Upper lobe of right lung (tissue), 1 donor: ENCODE data around the gene GARRE1. TPM values are rescaled to one million over a fixed set of nuclear protein-coding genes. Genes with fewer than 3 reads are reported as not detected.
"Not testable (repeated sequence)": the region's sequence is repeated elsewhere in the genome, so short reads cannot be mapped to it uniquely, and the experiment has no call there.

Experiments used
- ATAC-seq: fragments of 200-7000 bp; cut with Tn5 transposase; one replicate; pipeline ENCODE4 v1.9.1; 2020; ENCODE audit warnings: mild to moderate bottlenecking, moderate library complexity
- DNase-seq: peaks from one replicate; pipeline ENCODE4 v3.0.0-alpha.2; 2020
- H3K27ac ChIP-seq: fragments of 200-600 bp; one replicate; pipeline ENCODE4 v1.8.0; 2022
- H3K27me3 ChIP-seq: fragments of 200-600 bp; one replicate; pipeline ENCODE4 v1.8.0; 2022; ENCODE audit warnings: mild to moderate bottlenecking
- H3K36me3 ChIP-seq: fragments of 200-600 bp; one replicate; pipeline ENCODE4 v1.8.0; 2022
- H3K4me1 ChIP-seq: fragments of 200-600 bp; one replicate; pipeline ENCODE4 v1.8.0; 2022
- H3K4me3 ChIP-seq: fragments of 200-600 bp; one replicate; pipeline ENCODE4 v1.8.0; 2022; ENCODE audit warnings: mild to moderate bottlenecking
- H3K9me3 ChIP-seq: fragments of 200-600 bp; one replicate; pipeline ENCODE4 v1.8.0; 2022
- CTCF ChIP-seq: fragments of 200-600 bp; IDR thresholded peaks from one replicate; pipeline ENCODE4 v1.8.0; 2022; ENCODE audit warnings: antibody characterized with exemption
- intact Hi-C: fragments of 100-400 bp; cut with DNase I; formaldehyde crosslinking; loops from one replicate; pipeline ENCODE4 v1.11.0; 2022
- long read RNA-seq: library from polyadenylated mRNA; unstranded; transcript quantifications from one replicate; pipeline ENCODE4 v2.0.0, GENCODE V29; 2021
- total RNA-seq: library from RNA; stranded (reverse); fragmentation: NEBNext Ultra II Directional; extraction: Animal tissue kit (Norgen Biotek cat#: 25700); gene quantifications from one replicate; pipeline ENCODE4 v1.2.1, GENCODE V29; 2021
- donor health status: DM: no; HTN: yes; CAD: no; lungs with severe emphysema.

The GARRE1 gene
- total RNA-seq, result 41.3 TPM
- long read RNA-seq, full-length matches to known transcripts, result 7 of 29 reads
- long read RNA-seq, partial matches to known transcripts, result 16 of 29 reads
- long read RNA-seq, other reads (novel, unspliced or antisense), result 6 of 29 reads

- Histone ChIP-seq H3K4me1 (peaks cover 25% of the 10 kb centered on the region), H3K4me3 (peak within 1 kb of the TSS; percentile 92), H3K9me3 (no peaks in the 10 kb centered on the region), H3K27me3 (no peaks in the 10 kb centered on the region), H3K36me3 (no peaks in the 10 kb centered on the region), H3K27ac (peak within 1 kb of the TSS; percentile 92)
- peak; percentile 96 for DNase-seq
- TF ChIP-seq CTCF, result no peak
- intact Hi-C loops, result no loop called here
- ATAC-seq, result peak; percentile 95
These were observed at the start of gene GARRE1 for GRCh38 chr19:34254046-34254697. GARRE1 (plus strand) TSS chr19:34254554; CDS start chr19:34300474, 45,920 bp downstream.

- H3K27ac ChIP-seq, H3K4me3 ChIP-seq, DNase-seq, intact Hi-C loops, H3K4me1 ChIP-seq, ATAC-seq, H3K9me3 ChIP-seq, H3K27me3 ChIP-seq: not testable (repeated sequence)
- H3K36me3 ChIP-seq, result peaks cover 82% of the 10 kb centered on the region
These were observed 49.0 kb upstream of the GARRE1 start for GRCh38 chr19:34205324-34205723.

- no peak for TF ChIP-seq CTCF
- no peak overlapping the region for H3K4me3 ChIP-seq
- peaks cover 79% of the 10 kb centered on the region for H3K36me3 ChIP-seq
- intact Hi-C loops, result no loop called here
- no peaks in the 10 kb centered on the region for H3K4me1 ChIP-seq
- ATAC-seq (no peak), DNase-seq (no peak)
- no peaks in the 10 kb centered on the region for H3K27me3 ChIP-seq
- no peak overlapping the region for H3K27ac ChIP-seq
- no peaks in the 10 kb centered on the region for H3K9me3 ChIP-seq
These were observed 46.0 kb upstream of the GARRE1 start for GRCh38 chr19:34208291-34208884.

- H3K4me3 ChIP-seq, result no peak overlapping the region
- no peaks in the 10 kb centered on the region for H3K4me1 ChIP-seq
- ATAC-seq (no peak), DNase-seq (no peak)
- H3K36me3 ChIP-seq, result peaks cover 87% of the 10 kb centered on the region
- TF ChIP-seq CTCF, result no peak
- intact Hi-C loops, result no loop called here
- H3K27ac ChIP-seq, result no peak overlapping the region
- H3K9me3 ChIP-seq, result no peaks in the 10 kb centered on the region
- H3K27me3 ChIP-seq, result no peaks in the 10 kb centered on the region
These were observed 44.6 kb upstream of the GARRE1 start for GRCh38 chr19:34209726-34210125.

GRCh38 chr19:34213283-34213682, 41.1 kb upstream of the GARRE1 start:
- Histone ChIP-seq H3K36me3 (peaks cover 80% of the 10 kb centered on the region), H3K9me3 (no peaks in the 10 kb centered on the region), H3K27me3 (no peaks in the 10 kb centered on the region), H3K4me1 (peaks cover 4% of the 10 kb centered on the region), H3K4me3 (no peak overlapping the region), H3K27ac (no peak overlapping the region)
- no peak for DNase-seq
- ATAC-seq, result no peak
- intact Hi-C loops, result no loop called here
- no peak for TF ChIP-seq CTCF

- peaks cover 78% of the 10 kb centered on the region for H3K36me3 ChIP-seq
- H3K27ac ChIP-seq, result no peak overlapping the region
- DNase-seq (no peak), ATAC-seq (no peak)
- H3K4me1 ChIP-seq, result peaks cover 4% of the 10 kb centered on the region
- H3K4me3 ChIP-seq, result no peak overlapping the region
- no peak for TF ChIP-seq CTCF
- H3K9me3 ChIP-seq, result no peaks in the 10 kb centered on the region
- intact Hi-C loops, result no loop called here
- H3K27me3 ChIP-seq, result no peaks in the 10 kb centered on the region
These were observed 40.3 kb upstream of the GARRE1 start for GRCh38 chr19:34214040-34214439.
